Measurements from ENCODE around the gene MPZL1.

MPZL1 gene

DNA sequence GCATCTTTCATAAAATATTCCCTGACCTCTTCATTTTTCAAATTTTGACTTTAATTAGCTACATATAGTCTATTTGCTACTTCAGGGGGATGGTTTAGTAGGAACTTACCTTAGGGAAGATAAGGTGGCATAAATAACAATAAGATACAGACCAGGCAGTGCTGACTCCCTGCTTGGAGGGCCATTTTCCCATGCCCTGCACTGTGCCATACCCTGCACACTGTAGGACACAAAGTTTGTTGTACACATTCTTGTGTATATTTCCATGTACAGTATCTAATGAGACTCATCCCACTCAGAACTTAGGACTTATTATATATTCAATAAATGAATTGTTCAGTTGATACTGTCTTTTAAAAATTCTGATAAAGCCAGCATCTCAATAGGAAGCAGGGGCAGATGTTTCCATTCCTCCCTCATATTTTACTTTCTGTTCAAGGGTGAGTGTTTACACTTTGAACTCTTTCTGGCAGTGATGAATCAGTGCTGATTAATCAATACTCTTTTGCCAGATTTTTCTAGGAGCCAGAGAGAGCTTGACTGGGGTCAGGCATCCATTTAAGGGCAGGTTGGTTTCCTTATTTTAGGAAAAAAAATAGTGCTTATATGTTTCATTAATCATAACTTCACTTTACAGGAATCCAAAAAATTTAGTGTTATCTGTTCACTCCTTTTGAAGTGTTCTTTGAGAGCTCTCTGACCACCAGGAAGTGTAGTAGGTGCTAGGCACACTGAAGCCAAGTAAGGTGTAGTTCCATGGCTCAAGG, 30.6 kb downstream of the MPZL1 start:
- DNase-seq, result no peak

DNA sequence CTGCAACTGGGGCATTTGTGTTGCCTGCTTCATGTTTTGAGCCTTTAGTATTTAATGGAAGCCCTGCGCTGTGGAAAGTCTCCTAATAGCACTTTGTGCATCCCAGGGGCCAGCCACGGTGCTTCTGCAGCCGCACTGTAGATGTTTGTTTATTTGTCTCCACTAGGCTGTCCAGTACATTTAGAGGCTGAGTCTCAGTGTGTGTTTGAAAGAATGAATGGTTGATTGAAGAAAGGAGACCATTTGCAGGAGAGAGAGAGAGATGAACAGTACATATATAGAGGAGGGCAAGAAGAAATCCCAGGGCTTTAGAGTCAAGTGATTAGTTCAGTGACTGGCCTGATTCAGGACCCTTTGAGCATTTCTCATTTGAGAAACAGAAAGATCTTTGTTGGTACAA, 33.9 kb downstream of the MPZL1 start:
- DNase-seq, result no peak

DNA sequence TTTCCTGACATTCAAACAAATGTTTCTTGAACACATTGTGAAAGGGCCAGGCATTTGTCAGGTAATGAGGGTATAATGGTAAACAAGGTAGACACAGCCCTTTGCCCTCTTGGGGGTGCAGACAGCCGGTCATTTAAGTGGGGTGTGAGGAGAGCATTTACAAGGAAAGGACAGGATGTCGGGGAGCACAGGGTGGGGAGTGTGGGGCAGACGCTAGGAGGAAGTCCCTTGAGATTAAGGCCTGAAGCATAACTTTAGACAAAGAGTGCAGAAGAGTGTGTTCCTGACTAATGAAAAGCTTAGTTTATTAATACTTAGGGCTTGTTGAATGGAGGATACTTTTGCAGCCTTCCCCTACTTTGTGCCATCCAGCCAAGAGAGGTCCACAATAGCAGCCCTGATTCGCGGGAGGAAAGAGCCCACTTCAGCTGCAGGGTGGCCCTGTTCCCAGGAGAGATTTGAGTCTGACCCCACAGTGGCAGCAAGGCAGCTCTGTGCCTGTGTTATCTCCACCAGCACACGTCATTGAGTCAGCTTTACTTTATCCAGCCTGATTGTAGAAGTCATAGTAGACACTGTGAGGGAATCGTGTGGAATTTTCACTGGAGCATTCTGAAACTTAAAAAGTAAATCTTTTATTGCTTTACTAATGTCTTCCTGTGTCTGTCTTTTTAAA, 35.1 kb downstream of the MPZL1 start:
- no peak for DNase-seq

DNA sequence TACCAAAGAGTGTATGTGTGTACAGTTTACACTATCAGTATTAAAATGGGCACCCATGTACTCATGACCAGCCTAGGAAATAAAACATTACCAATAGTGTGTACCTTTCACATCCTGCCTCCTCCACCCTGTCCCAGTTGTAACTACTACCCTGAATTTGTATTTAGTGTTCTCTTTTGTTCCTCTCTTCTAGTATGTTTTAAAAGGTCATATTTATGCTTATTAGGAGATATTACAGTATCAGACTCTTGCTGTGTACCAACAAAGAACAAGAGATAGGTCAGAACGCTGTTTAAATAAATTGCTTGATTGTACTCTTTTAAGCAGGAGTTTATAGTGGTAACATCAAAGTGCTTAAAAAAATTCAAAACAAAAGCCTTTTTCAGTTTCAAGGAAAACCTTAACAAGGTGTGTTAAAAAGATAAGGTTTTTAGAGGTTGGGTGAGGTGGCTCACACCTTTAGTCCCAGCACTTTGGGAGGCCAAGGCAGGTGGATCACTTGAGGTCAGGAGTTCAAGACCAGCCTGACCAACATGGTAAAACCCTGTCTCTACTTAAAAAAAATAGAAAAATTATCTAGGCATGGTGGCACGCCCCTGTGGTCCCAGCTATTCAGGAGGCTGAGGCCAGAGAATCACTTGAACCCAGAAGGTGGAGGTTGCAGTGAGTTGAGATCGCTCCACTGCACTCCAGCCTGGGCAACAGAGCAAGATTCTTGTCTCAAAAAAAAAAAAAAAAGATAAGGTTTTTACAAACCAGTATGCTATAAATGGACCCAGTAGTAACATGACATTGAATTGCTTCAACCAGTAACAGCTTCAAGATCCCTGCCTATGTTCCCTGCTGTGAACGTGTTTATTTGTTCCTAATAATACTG, 35.9 kb downstream of the MPZL1 start:
- no peak for DNase-seq

DNA sequence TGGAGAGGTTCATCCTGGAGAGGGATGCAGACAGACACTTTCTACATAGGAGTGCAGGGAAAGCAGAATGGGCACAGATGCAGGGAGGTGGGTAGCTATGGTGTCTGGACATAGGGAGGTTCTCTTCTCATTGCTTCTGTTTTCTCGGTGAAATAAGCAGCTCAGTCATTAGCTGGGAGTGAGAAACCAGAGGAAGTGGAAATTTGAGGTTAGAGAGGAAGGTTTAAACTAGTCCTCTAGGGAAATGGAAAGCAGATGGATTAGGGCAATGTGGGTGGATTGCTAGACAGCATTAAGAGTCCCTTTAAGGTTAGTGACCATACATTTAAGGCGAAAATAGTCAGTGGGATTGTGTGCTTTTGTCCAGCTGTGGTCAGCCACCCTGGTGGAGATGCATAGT, 39.6 kb downstream of the MPZL1 start:
- no peak for DNase-seq

DNA sequence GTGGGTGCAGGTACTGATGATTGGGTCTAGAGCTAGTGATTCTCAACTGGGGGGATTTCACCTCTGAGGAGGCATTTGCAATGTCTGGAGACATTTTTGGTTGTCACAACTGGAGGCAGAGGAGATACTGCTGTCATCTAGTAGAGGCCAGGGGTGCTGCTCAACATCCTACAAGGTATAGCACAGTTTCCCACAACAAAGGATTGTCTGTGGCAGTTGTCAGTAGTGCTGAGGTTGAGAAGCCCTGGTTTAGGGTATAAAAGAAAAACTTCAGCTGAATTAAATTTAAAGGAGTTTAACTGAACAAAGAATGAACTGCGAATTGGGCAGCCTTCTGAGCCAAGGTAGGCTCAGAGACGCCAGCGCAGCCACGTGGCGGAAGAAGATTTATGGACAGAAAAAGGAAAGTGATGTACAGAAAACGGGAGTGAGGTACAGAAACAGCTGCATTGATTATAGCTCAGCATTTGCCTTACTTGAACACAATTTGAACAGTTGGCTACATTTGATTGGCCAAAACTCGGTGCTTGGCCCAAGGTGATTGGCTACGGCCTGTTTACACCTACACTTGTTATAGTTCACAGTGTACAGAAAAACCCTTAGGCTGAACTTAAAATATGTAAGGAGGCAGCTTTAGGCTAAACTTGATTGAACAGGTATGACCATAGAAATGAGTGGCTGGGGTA, 40.4 kb downstream of the MPZL1 start:
- no peak for DNase-seq

DNA sequence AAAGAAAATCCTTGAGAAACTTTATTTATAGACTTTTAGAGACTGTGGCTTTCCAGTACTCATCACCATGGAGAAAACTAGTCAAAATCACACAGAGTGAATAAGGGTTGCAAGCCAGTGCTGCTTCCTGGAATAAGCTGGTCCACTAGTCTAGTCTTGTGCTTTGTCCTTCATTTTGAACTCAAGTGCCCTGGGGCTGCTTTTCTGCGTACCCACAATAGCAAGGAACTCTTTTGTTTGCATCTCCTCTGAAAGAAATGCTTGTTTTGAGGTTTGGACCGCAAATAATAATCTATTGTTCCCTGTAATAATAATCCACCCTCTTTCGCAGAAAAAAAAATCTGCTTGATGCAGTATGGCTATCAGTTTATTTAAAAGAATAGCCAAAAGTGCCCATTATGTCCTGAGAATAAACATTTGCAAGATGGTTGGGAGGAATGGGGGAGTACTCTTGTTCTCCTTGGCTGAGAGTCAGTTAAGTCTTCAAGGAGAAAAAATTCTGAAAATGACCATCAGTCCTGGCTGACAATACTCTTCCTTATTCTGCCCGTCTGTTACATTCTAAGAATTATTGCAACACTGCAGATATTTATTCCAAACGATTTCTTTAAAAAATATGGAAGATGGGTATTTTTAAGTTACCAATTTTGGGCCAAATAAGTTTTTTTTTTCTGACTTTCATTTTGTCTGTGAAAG, 41.9 kb downstream of the MPZL1 start:
- no peak for DNase-seq

DNA sequence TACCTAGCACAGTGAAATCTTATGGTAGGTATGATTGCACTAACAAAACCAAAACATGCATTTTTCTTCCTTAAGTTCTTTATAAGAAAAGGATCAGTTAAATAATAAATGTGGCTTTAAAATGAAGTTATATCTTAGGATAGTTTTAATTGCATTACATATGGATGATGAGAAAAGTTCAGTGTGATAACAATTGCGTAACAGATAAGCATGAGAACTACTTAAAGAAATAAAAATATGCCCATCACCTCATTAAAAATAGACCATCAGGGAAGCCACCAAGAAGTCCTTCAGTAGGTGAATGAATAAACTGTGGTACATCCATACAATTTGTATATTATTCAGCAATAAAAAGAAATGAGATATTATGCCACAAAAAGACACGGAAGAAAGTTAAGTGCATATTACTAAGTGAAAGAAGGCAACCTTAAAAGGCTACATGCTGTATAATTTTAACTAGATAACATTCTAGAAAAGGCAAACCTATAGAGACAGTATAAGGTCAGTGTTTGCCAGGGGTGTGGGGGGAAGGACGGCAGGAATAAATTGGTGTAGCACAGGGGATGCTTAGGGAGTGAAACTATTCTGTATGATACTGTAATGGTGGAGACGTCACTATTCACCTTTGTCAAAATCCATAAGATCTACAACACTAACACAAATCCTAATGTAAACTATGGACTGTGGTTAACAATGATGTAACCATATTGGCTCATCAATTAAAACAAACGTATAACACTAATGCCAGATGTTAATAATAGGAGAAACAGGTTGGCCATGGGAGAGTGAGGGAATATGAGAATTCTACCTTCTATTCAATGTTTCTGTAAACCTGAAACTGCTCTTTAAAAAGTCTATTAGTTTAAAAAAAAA, 42.9 kb downstream of the MPZL1 start:
- no peak for DNase-seq

DNA sequence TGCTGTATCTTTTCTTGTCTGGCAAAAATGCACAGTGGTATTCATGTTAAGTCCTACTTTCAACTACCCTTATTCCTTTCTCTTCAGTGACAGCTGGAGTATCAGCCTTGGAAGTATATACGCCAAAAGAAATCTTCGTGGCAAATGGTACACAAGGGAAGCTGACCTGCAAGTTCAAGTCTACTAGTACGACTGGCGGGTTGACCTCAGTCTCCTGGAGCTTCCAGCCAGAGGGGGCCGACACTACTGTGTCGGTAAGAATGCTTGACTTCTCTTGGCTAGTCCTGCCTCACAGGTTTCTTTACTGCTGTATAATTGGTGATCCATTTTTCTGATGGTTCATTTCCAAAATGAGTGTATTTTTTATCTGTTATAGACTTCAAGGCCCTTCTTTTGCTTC, 43.7 kb downstream of the MPZL1 start:
- no peak for DNase-seq

DNA sequence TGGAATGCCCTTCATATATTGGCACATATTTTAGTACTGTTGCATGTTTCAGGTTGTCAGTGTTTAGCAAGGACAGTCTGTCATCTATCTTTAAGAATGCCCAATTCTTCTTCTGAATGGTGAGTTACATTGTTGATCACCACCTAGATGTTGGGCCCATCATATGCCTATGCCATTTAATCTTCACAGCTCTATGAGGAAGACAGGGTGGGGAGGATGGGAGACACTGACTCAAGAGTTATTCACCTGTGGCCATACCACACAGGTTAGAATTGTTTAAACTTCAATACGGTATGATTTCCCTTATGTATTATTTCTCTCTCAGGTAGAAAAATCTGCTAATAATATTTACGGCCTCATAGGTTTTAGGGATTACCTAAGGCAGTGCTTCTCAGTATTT, 44.8 kb downstream of the MPZL1 start:
- DNase-seq, result no peak

DNA sequence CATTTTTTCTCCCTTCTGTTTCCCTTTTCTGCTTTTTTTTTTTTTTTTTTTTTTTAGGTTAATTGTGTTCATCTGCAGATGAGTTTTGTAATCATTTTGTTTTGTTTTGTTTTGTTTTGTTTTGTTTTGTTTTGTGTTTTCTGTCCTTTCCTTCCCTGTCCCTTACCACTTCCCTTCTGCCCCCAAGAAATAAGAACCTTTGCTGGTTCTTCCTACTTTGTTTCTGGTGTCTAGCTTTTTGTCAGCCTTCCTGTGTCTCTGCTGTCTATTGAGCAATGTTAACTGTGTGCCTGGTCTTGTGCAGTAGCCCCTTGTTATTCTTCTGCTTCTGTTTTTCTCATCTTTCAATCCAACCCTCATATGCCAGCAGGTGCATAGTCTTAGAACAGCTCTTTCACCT, 46.0 kb downstream of the MPZL1 start:
- DNase-seq, result no peak

DNA sequence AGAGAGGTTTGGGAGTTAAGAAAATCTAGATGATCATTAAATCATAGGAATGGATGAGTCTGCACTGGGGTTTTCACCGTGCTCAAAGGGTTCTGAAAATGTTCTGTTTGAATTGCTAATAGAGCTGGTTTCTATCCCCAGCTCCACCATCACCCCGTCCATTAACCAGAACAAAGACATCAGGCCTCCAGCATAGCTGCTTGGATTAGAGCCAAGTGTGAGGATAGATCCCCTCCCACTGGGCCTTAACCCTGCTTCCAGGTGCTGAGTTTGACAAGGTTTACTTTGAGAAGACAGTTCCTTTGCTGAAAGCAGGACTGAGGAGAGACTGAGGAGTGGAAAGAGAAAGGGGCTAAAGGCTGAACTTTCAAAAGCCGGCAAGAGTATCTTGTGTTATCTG, 48.3 kb downstream of the MPZL1 start:
- DNase-seq, result no peak

DNA sequence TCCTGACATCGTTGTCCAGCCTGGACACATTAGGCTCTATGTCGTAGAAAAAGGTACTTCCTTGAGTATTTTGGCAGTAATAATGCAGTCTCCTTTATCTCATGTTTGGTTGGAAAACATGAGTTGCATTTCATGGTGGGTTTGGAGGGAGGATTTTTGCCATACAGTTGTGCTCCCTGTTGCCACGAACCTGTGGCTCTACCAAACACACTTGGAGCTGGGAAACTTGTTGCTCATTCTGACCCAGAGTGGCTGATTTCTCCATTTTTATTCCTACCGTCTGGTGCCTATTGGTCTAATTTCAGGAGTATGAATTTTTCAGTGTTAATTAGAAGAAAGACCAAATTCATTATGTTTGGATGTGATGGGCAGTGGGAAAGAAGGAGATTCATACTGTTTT, 50.7 kb downstream of the MPZL1 start:
- no peak for DNase-seq

DNA sequence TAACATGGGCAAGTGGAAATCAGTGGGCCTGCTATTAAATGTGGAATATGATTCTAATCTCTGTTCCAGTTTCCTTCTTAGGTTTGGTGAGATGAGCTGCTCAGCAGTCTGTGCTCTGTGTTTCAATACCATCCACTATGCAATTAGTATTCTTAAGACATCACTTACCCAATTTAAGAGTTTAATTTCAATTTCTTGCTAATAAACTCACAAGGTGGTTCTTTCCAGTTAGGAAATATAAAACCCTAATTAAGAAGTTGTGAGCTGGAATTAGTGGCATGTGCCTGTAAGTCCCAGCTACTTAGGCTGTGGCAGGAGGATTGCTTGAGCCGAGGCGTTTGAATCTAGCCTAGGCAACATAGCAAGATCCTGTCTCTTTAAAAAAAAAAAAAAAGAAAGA, 51.7 kb downstream of the MPZL1 start:
- no peak for DNase-seq

DNA sequence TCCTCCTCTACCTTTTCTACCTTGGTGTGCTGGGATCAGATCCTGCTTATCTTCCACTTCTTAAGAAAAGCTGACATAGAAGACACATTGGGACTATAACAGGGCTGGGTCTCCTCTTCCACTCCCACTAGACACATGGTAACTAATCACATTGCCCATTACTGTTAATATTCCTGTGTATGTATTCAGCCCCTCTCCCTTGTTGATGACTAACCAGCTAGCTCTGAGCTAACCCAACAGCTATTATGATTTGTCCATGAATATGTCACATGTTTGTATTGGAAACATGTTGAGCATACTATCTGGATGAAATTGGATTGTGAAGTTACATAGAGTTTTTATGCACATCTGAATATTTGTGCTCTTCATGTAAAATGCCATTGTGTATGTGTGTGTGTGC, 52.9 kb downstream of the MPZL1 start:
- no peak for DNase-seq

DNA sequence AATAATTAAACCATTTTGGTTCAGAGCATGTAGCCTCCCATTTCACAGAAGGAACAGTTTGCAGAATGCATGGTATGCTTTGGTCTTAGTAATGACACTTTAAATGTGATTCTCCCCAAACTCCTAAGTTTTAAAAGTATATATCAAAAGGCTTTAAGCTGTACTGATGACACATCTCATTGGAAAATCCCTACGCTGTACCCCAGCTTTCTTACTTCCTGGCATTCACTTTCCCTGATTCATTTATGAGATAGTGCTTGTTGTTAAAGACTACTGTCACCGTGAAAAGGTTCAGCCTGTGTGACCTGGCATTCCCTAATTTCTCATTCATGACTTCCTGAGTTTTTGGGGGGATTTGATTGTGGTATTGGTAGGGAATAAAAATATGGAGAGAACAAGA, 53.4 kb downstream of the MPZL1 start:
- no peak for DNase-seq

DNA sequence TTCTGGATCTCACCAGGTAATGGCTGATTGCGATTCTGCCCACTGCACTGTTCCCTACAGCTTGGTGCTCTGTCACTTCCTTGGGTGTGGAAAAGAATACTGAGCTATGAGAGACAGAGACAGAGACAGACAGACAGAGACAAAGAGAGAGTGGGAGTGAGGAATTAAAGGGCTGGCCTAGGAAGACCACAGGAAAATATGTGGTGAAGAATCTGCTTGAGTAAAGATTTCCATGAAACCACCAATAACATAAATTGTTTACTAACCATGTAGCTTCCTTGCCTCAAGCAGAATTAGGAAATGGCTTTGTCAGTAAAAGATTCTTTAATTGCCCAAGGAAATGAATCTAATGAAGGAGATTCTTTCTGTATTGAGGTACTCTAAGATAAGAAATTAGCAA, 54.4 kb downstream of the MPZL1 start:
- DNase-seq, result no peak

DNA sequence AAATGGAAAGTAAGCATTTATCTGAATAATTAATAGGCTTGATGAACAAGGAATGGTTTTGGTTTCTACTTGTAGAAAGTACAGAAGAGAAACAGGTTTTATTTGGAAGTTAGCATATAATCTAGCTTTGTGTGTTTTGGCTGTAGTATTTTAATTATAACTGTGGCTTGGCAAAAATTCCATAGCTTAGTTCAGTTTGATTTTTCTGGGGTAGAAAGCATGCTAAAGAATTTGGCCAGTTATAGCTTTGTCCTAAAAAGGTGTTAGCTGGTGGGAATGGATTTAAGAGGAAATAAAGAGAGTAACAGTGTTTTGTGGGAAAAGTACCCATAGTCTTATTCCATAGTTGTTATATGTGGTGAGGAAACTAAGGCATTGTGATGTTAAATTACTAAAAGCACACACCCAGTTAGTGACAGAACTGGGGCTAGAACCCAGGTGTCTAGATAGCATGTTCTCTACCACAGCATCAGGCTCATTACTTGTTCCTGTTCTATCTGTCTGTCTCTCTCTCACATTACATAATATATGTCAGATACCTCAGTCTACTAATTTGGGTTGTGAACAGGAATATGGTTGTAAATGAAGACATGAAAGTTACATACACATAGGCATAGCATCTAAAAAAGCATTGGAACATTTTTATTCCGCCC, 55.0 kb downstream of the MPZL1 start:
- DNase-seq, result no peak

DNA sequence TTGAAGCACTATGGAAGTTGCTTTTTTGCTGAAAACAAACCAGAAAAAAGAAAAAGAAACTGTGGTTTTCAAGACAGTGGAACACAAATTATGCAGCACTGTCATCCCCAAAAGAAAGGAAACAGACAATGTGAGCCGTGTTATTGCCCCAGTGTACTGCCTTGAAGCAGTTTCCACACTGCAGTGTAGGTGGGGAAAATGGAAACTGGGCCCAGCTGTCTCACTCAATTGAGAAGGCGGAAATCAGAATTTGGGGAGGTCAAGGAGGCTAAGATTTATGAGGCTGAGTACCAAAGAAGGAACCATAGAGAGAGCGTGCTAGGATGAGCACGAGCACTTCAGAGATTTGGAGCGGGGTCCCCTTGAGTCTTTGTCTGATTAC, 55.5 kb downstream of the MPZL1 start:
- DNase-seq, result no peak

DNA sequence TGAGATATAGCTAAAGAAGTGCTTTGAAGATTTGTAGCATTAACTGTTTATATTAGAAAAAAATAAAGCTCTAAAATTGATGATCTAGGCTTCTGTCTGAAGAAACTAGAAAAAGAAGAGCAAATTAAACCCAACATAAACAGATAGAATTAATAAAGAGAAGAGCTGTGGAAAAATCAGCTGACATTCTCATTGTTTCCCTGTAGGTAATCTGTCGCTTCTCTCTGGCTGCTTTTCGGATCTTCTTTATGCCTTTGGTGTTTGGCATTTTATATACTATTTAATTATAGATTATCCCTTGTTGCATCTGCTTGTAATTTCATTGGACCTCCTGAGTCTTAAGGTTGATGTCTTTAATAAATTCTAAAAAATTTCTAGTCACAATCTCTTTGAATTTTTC, 59.8 kb downstream of the MPZL1 start:
- DNase-seq, result no peak

DNA sequence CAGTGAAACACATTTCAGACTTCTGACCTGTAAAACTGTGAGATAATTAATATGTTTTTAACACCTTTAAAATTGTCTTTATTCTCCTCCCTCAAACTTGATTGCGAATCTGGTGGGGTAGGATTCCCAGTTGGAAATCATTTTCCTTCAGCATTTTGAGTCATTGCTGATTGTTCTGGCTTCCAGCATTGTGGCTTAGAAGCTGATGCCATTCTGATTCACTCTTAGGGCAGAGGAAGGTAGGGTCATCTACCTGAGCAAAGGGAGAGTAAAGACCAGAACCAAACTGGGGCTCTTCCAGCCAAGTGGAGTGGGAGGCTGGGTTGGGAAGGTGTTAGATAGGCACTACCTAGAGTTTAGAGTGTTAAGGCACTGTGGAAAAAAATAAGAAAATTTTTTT, 61.2 kb downstream of the MPZL1 start:
- no peak for DNase-seq

Measured in NCI-H1694 treated with DMSO at 0.1 percent for 48 hours (cell line).